ENCODE measurements around the gene FBF1.

DNA sequence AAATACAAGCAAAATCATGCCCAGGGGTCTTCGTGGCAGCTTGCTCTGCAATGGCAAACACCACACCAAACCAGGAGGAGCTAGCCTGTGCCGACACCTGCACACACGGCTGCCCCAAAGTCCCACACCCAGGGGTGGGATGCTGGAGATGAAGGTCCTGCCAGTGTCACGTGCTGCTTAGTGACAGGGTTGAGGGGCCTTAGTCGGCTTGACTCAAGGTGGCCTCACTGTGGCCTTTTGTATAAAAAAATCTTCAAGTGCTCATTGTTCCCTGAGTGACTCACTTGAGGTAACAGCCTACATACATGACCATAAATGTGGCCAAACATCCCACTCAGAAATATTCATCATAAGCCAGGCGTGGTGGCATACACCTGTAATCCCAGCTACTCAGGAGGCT lies 51.4 kb downstream of the FBF1 start:
- TF ChIP-seq, protein P1, sequence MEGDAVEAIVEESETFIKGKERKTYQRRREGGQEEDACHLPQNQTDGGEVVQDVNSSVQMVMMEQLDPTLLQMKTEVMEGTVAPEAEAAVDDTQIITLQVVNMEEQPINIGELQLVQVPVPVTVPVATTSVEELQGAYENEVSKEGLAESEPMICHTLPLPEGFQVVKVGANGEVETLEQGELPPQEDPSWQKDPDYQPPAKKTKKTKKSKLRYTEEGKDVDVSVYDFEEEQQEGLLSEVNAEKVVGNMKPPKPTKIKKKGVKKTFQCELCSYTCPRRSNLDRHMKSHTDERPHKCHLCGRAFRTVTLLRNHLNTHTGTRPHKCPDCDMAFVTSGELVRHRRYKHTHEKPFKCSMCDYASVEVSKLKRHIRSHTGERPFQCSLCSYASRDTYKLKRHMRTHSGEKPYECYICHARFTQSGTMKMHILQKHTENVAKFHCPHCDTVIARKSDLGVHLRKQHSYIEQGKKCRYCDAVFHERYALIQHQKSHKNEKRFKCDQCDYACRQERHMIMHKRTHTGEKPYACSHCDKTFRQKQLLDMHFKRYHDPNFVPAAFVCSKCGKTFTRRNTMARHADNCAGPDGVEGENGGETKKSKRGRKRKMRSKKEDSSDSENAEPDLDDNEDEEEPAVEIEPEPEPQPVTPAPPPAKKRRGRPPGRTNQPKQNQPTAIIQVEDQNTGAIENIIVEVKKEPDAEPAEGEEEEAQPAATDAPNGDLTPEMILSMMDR (IDR thresholded peaks at IDR 0.05), result no peak
- no peak for TF ChIP-seq POLR2A (IDR thresholded peaks at IDR 0.05)
